Endothelial cell of umbilical vein (primary cell): ENCODE results near the gene UCP1. TPM values are rescaled to one million over a fixed set of nuclear protein-coding genes. Genes with fewer than 3 reads are reported as not detected.

Experiments
- BruUV-seq: library from RNA; stranded (reverse); fragments of 400-500 nt; replicated peaks from 2 replicates; lab custom pipeline; 2021; lab: Mats Ljungman, UMichigan
- CTCF ChIA-PET: fragments of 300-600, 350-600 bp; sonication (Branson Sonifier 250); formaldehyde crosslinking; loops from one replicate; lab custom pipeline; 2021; ENCODE audit warnings: antibody characterized with exemption, inconsistent platforms; lab: Charles Lee
- POLR2A ChIA-PET: fragments of 300-600, 350-600 bp; sonication (Branson Sonifier 250); formaldehyde crosslinking; loops from one replicate; lab custom pipeline; 2021; ENCODE audit warnings: antibody characterized with exemption, inconsistent platforms; lab: Charles Lee
- DNase-seq: peaks from one replicate; pipeline ENCODE4 v3.0.0-alpha.2; 2011; ENCODE audit warnings: low read depth, low spot score
- FAIRE-seq: peaks from 2 replicates; lab custom pipeline; 2011; peaks lifted over from hg19 to GRCh38; lab: Jason Lieb, UNC
- H2AFZ ChIP-seq: 2 replicates; pipeline ENCODE4 v1.6.0; 2012; ENCODE audit warnings: low read depth, low read length, control low read depth, inconsistent platforms
- H3K27ac ChIP-seq: 2 replicates; pipeline ENCODE4 v1.5.1; 2011; ENCODE audit warnings: low read depth, mild to moderate bottlenecking, control low read depth, low read length, moderate library complexity; ENCODE audit not compliant: insufficient read depth
- H3K27me3 ChIP-seq, 2 experiments: 2 replicates each; pipeline versions ENCODE4 v1.6.0 to v1.6.1; 2011; ENCODE audit warnings: low read length in 2 of 2, mixed read lengths in 1 of 2; ENCODE audit not compliant: control insufficient read depth in 2 of 2, insufficient read depth in 2 of 2
- H3K36me3 ChIP-seq, 2 experiments: 2 replicates in 1 of 2; 3 replicates in 1 of 2; pipeline ENCODE4 v1.5.1; 2011; ENCODE audit warnings: low read length in 2 of 2, mild to moderate bottlenecking in 1 of 2, moderate library complexity in 1 of 2; ENCODE audit not compliant: control insufficient read depth in 2 of 2, insufficient read depth in 2 of 2; ENCODE audit errors: extremely low read depth in 1 of 2
- H3K4me1 ChIP-seq: 3 replicates; pipeline ENCODE4 v1.5.1; 2011; ENCODE audit warnings: mild to moderate bottlenecking, low read length; ENCODE audit not compliant: control insufficient read depth, insufficient read depth; ENCODE audit errors: extremely low read depth
- H3K4me2 ChIP-seq: 2 replicates; pipeline ENCODE4 v1.6.1; 2011; ENCODE audit warnings: low read length, control low read depth, mixed read lengths; ENCODE audit not compliant: insufficient read depth
- H3K4me3 ChIP-seq, 3 experiments: fragments of 200-600 bp in 1 of 3; sonication (generic), shearing (Covaris generic) in 1 of 3; replicated peaks in 1 of 3; 2 replicates each; pipeline ENCODE4 v1.5.1; 2011 to 2016; ENCODE audit warnings: control low read depth in 3 of 3, low read length in 3 of 3, mild to moderate bottlenecking in 2 of 3, inconsistent platforms in 1 of 3, low read depth in 1 of 3, moderate library complexity in 1 of 3; ENCODE audit not compliant: insufficient read depth in 1 of 3
- H3K79me2 ChIP-seq: 2 replicates; pipeline ENCODE4 v1.6.0; 2012; ENCODE audit warnings: low read length, inconsistent platforms; ENCODE audit not compliant: control insufficient read depth, insufficient read depth
- H3K9ac ChIP-seq: replicated peaks from 2 replicates; pipeline ENCODE3; 2011; ENCODE audit warnings: low read length, control low read depth; ENCODE audit not compliant: insufficient read depth; ENCODE audit errors: extremely low read depth
- H3K9me1 ChIP-seq: replicated peaks from 3 replicates; pipeline ENCODE4 v1.6.0; 2011; ENCODE audit warnings: mild to moderate bottlenecking, low read length; ENCODE audit not compliant: control insufficient read depth, insufficient read depth; ENCODE audit errors: extremely low read depth
- H3K9me3 ChIP-seq: replicated peaks from 2 replicates; pipeline ENCODE4 v1.5.1; 2012; ENCODE audit warnings: low read length, inconsistent platforms; ENCODE audit not compliant: control insufficient read depth, insufficient read depth
- H4K20me1 ChIP-seq: replicated peaks from 2 replicates; pipeline ENCODE3; 2011; ENCODE audit warnings: mild to moderate bottlenecking, low read length; ENCODE audit not compliant: control insufficient read depth, insufficient read depth; ENCODE audit errors: extremely low read depth
- EZH2 ChIP-seq: IDR thresholded peaks from 2 replicates; pipeline ENCODE4 v1.6.1; 2012; ENCODE audit warnings: borderline replicate concordance, low read depth, mild to moderate bottlenecking, moderate library complexity, low read length, inconsistent platforms; ENCODE audit not compliant: severe bottlenecking
- FOS ChIP-seq: IDR thresholded peaks from 2 replicates; pipeline ENCODE4 v1.6.1; 2011; ENCODE audit warnings: mild to moderate bottlenecking, low read length, moderate library complexity, borderline replicate concordance; ENCODE audit not compliant: insufficient read depth
- GATA2 ChIP-seq: IDR thresholded peaks from 2 replicates; pipeline ENCODE4 v1.7.0; 2011; ENCODE audit warnings: low read depth, mild to moderate bottlenecking, moderate library complexity, mixed read lengths, low read length; ENCODE audit not compliant: insufficient read length, insufficient read depth
- MYC ChIP-seq: IDR thresholded peaks from one replicate; pipeline ENCODE4 v1.6.1; 2011; ENCODE audit warnings: mild to moderate bottlenecking, low read depth, low read length
- POLR2AphosphoS5 ChIP-seq: IDR thresholded peaks from 2 replicates; pipeline ENCODE4 v1.6.1; 2012; ENCODE audit warnings: low read depth, mild to moderate bottlenecking, control low read depth, low read length, moderate library complexity; ENCODE audit not compliant: insufficient read depth
- dilution Hi-C: fragments of 300-500 bp; cut with MboI; formaldehyde crosslinking; loops from one replicate; pipeline ENCODE4 v1.15.0; 2019; ENCODE audit warnings: low sequenced_read_pairs; ENCODE audit not compliant: extremely low pct_ligation_motif_present
- intact Hi-C: fragments of 100-400 bp; cut with micrococcal nuclease; formaldehyde crosslinking; loops from one replicate; pipeline ENCODE4 v1.10.0; 2022
- polyA plus RNA-seq, 4 experiments: library from polyadenylated mRNA; depleted of rRNA in 3 of 4; stranded (reverse) in 3 of 4; unstranded in 1 of 4; fragments of >200 nt; gene quantifications; 2 replicates each; pipeline versions ENCODE4 v1.2.1 to v1.2.3, GENCODE V29; 2011 to 2012; ENCODE audit warnings: missing spikeins in 1 of 4
- total RNA-seq: library from RNA; stranded (reverse); gene quantifications from 2 replicates; pipeline ENCODE4 v1.2.3, GENCODE V29; 2021
- TF ChIP-seq, protein P1 (sequence below): IDR thresholded peaks from 2 replicates; pipeline ENCODE4 v1.6.1; 2011; ENCODE audit not compliant: insufficient read depth, insufficient read length

UCP1 gene
- total and polyA plus RNA-seq, 2 donors (not counting 3 experiments of a cell fraction or from before 2014, with no cell fraction given), result not detected

- Histone ChIP-seq H3K4me3 (no peak overlapping the region), H3K27ac (no peak overlapping the region), H3K9ac (no peak overlapping the region), H3K4me2 (no peak overlapping the region), H3K9me1 (no peaks in the 10 kb centered on the region), H3K36me3 (no peaks in the 10 kb centered on the region), H3K9me3 (no peaks in the 10 kb centered on the region), H2AFZ (no peak overlapping the region), H3K27me3 (peaks cover 12 to 39% of the 10 kb centered on the region in 2 experiments), H4K20me1 (no peaks in the 10 kb centered on the region), H3K4me1 (no peaks in the 10 kb centered on the region), H3K79me2 (no peaks in the 10 kb centered on the region)
- TF ChIP-seq POLR2AphosphoS5, result no peak
- no peak for TF ChIP-seq GATA2
- ChIA-PET CTCF (interaction anchor here (1.2 to 2.7 kb wide), 4 partner anchors 9 to 248 kb away, joined by 3 to 12 read pairs (median 4); no protein-coding TSS in a partner anchor), POLR2A (no interaction called here)
- no peak for DNase-seq
- dilution Hi-C loops (no loop called here), intact Hi-C loops (no loop called here)
- no TSS peak for BruUV-seq
- no peak for FAIRE-seq
Observed at GRCh38 chr4:140603286-140603685, 34.5 kb upstream of the UCP1 start.

- no peak overlapping the region for H2AFZ ChIP-seq
- intact Hi-C loops (no loop called here), dilution Hi-C loops (no loop called here)
- H3K4me1 ChIP-seq, result no peaks in the 10 kb centered on the region
- H3K9me3 ChIP-seq, result no peaks in the 10 kb centered on the region
- BruUV-seq, result no TSS peak
- no peaks in the 10 kb centered on the region for H4K20me1 ChIP-seq
- no peak for DNase-seq
- TF ChIP-seq GATA2 (no peak), FOS (no peak), MYC (no peak), POLR2AphosphoS5 (no peak), EZH2 (no peak)
- TF ChIP-seq, protein P1, sequence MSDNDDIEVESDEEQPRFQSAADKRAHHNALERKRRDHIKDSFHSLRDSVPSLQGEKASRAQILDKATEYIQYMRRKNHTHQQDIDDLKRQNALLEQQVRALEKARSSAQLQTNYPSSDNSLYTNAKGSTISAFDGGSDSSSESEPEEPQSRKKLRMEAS, result no peak
- no peaks in the 10 kb centered on the region for H3K36me3 ChIP-seq
- H3K9ac ChIP-seq, result no peak overlapping the region
- H3K9me1 ChIP-seq, result no peaks in the 10 kb centered on the region
- POLR2A ChIA-PET, result no interaction called here
- no peak overlapping the region for H3K27ac ChIP-seq
- peaks cover 12 to 39% of the 10 kb centered on the region in 2 experiments for H3K27me3 ChIP-seq
- CTCF ChIA-PET, result interaction anchor here (1.2 to 2.7 kb wide), 4 partner anchors 9 to 248 kb away, joined by 3 to 12 read pairs (median 4); no protein-coding TSS in a partner anchor
- no peak for FAIRE-seq
- no peak overlapping the region for H3K4me2 ChIP-seq
- H3K4me3 ChIP-seq, result no peak overlapping the region
- H3K79me2 ChIP-seq, result no peaks in the 10 kb centered on the region
Observed at GRCh38 chr4:140602714-140603113, 34.0 kb upstream of the UCP1 start.
